OCI-LY7 (cell line): ENCODE results near the gene CD80.

Experiments
- EZH2phosphoT487 ChIP-seq: fragments of 200-600 bp; sonication (generic); IDR thresholded peaks from 2 replicates; pipeline ENCODE4 v1.6.1; 2018; ENCODE audit warnings: low read depth, borderline replicate concordance, mild to moderate bottlenecking, mixed run types, antibody characterized with exemption, low read length, moderate library complexity, mixed read lengths
- TF ChIP-seq, protein P1 (sequence below): fragments of 200-600 bp; sonication (generic); conservative IDR thresholded peaks from 2 replicates; pipeline ENCODE4 v1.5.1; 2014; ENCODE audit warnings: mild to moderate bottlenecking, antibody characterized with exemption, low read length, moderate library complexity, mixed read lengths

DNA sequence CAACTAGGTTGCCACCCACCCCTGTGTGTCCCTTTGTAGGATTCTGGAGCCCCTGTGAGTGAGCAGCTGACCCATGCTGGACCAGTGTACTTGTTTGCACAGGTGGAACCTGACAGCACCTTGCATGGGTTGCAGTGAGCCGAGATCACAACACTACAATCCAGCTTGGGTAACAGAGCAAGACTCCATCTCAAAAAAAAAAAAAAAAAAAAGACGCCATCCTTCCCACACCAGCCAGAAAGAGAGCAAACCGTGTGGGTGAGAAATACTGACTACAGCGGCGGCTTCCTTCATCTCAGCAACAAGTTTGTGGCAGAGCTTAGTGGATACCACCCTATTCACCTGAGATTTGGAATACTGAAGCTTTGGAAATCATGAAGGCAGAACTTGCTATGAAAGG, 746 bp upstream of the CD80 start:
- TF ChIP-seq, protein P1, sequence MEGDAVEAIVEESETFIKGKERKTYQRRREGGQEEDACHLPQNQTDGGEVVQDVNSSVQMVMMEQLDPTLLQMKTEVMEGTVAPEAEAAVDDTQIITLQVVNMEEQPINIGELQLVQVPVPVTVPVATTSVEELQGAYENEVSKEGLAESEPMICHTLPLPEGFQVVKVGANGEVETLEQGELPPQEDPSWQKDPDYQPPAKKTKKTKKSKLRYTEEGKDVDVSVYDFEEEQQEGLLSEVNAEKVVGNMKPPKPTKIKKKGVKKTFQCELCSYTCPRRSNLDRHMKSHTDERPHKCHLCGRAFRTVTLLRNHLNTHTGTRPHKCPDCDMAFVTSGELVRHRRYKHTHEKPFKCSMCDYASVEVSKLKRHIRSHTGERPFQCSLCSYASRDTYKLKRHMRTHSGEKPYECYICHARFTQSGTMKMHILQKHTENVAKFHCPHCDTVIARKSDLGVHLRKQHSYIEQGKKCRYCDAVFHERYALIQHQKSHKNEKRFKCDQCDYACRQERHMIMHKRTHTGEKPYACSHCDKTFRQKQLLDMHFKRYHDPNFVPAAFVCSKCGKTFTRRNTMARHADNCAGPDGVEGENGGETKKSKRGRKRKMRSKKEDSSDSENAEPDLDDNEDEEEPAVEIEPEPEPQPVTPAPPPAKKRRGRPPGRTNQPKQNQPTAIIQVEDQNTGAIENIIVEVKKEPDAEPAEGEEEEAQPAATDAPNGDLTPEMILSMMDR = no peak
- no peak for TF ChIP-seq EZH2phosphoT487
